Cerebellar cortex (tissue), 1 donor: ENCODE measurements around the gene EXOC2.

Source experiments
- DNase-seq: peaks from one replicate; pipeline ENCODE4 v3.0.0-alpha.2; 2015; ENCODE audit warnings: low spot score

The EXOC2 gene

GRCh38 chr6:470051-470900, 222.7 kb downstream of the EXOC2 start:
- DNase-seq, result no peak

- DNase-seq, result no peak
Observed at GRCh38 chr6:467671-468082, 225.3 kb downstream of the EXOC2 start.

- DNase-seq, result no peak
Observed at GRCh38 chr6:467111-467510, 225.8 kb downstream of the EXOC2 start.

GRCh38 chr6:466564-466963, 226.4 kb downstream of the EXOC2 start:
- DNase-seq, result no peak

GRCh38 chr6:465531-466348, 227.2 kb downstream of the EXOC2 start:
- DNase-seq, result no peak

- DNase-seq, result no peak
Observed at GRCh38 chr6:456887-457286, 236.1 kb downstream of the EXOC2 start.

- no peak for DNase-seq
Observed at GRCh38 chr6:456358-456867, 236.5 kb downstream of the EXOC2 start.

GRCh38 chr6:455835-456234, 237.1 kb downstream of the EXOC2 start:
- DNase-seq, result no peak

GRCh38 chr6:455006-455585, 237.8 kb downstream of the EXOC2 start:
- no peak for DNase-seq

- no peak for DNase-seq
Observed at GRCh38 chr6:454148-454991, 238.6 kb downstream of the EXOC2 start.

GRCh38 chr6:453152-453551, 239.8 kb downstream of the EXOC2 start:
- DNase-seq, result no peak

GRCh38 chr6:452301-453067, 240.5 kb downstream of the EXOC2 start:
- DNase-seq, result no peak

GRCh38 chr6:451847-452246, 241.1 kb downstream of the EXOC2 start:
- no peak for DNase-seq

- DNase-seq, result no peak
Observed at GRCh38 chr6:451336-451735, 241.6 kb downstream of the EXOC2 start.

- no peak for DNase-seq
Observed at GRCh38 chr6:449486-450419, 243.2 kb downstream of the EXOC2 start.

GRCh38 chr6:449057-449430, 243.9 kb downstream of the EXOC2 start:
- DNase-seq, result no peak

GRCh38 chr6:448296-449056, 244.5 kb downstream of the EXOC2 start:
- DNase-seq, result no peak

- no peak for DNase-seq
Observed at GRCh38 chr6:447381-448165, 245.4 kb downstream of the EXOC2 start.
